KMS-11 (cell line): Measurements from ENCODE around the gene ERCC1.

ENCODE experiments used
- H2AFZ ChIP-seq: fragments of 200-600 bp; sonication (generic); 2 replicates; pipeline ENCODE4 v1.6.1; 2016; ENCODE audit warnings: antibody characterized with exemption, mixed run types, low read depth
- H3K27ac ChIP-seq: fragments of 200-600 bp; sonication (generic); 2 replicates; pipeline ENCODE4 v1.6.1; 2016; ENCODE audit warnings: mild to moderate bottlenecking, mixed run types
- H3K27me3 ChIP-seq: fragments of 200-600 bp; sonication (generic); 2 replicates; pipeline ENCODE4 v1.6.1; 2017; ENCODE audit warnings: mild to moderate bottlenecking, low read depth, mixed run types, moderate library complexity; ENCODE audit not compliant: insufficient read depth
- H3K36me3 ChIP-seq: fragments of 200-600 bp; sonication (generic); 2 replicates; pipeline ENCODE4 v1.6.1; 2017; ENCODE audit warnings: mild to moderate bottlenecking, mixed run types; ENCODE audit not compliant: insufficient read depth
- H3K4me1 ChIP-seq: fragments of 200-600 bp; sonication (generic); 2 replicates; pipeline ENCODE4 v1.6.1; 2016; ENCODE audit warnings: mild to moderate bottlenecking, low read depth, mixed run types; ENCODE audit not compliant: poor library complexity, severe bottlenecking
- H3K4me2 ChIP-seq: fragments of 200-600 bp; sonication (generic); 2 replicates; pipeline ENCODE4 v1.7.0; 2016; ENCODE audit warnings: mild to moderate bottlenecking, mixed run types
- H3K4me3 ChIP-seq: fragments of 200-600 bp; sonication (generic); IDR thresholded peaks from 2 replicates; pipeline ENCODE4 v1.6.1; 2017; ENCODE audit warnings: low read depth, low read length, mixed read lengths; ENCODE audit not compliant: insufficient read depth
- H3K79me2 ChIP-seq: fragments of 200-600 bp; sonication (generic); 2 replicates; pipeline ENCODE4 v1.6.1; 2016; ENCODE audit warnings: low read depth, mixed run types; ENCODE audit not compliant: insufficient read depth
- H3K9ac ChIP-seq: fragments of 200-600 bp; sonication (generic); 2 replicates; pipeline ENCODE4 v1.6.1; 2016; ENCODE audit warnings: mild to moderate bottlenecking, mixed run types
- H4K20me1 ChIP-seq: fragments of 200-600 bp; sonication (generic); 2 replicates; pipeline ENCODE4 v1.6.1; 2016; ENCODE audit warnings: mild to moderate bottlenecking, mixed run types; ENCODE audit not compliant: insufficient read depth
- CTCF ChIP-seq: fragments of 200-600 bp; sonication (generic); conservative IDR thresholded peaks from 2 replicates; pipeline ENCODE4 v1.6.1; 2017; ENCODE audit warnings: low read depth, mild to moderate bottlenecking, antibody characterized with exemption, low read length, moderate library complexity, mixed read lengths

The ERCC1 gene

GRCh38 chr19:45460807-45461347, 37.2 kb upstream of the ERCC1 start:
- H3K27ac ChIP-seq, result no peak overlapping the region
- no peaks in the 10 kb centered on the region for H3K36me3 ChIP-seq
- H4K20me1 ChIP-seq, result no peaks in the 10 kb centered on the region
- H3K4me3 ChIP-seq, result no peak overlapping the region
- no peaks in the 10 kb centered on the region for H3K79me2 ChIP-seq
- H3K9ac ChIP-seq, result no peak overlapping the region
- peaks cover 2% of the 10 kb centered on the region for H3K4me1 ChIP-seq
- peaks cover 8% of the 10 kb centered on the region; the same call in 1 of the 2 replicates for H3K27me3 ChIP-seq
- no peak for TF ChIP-seq CTCF
- H2AFZ ChIP-seq, result no peak overlapping the region
- no peak overlapping the region for H3K4me2 ChIP-seq

DNA sequence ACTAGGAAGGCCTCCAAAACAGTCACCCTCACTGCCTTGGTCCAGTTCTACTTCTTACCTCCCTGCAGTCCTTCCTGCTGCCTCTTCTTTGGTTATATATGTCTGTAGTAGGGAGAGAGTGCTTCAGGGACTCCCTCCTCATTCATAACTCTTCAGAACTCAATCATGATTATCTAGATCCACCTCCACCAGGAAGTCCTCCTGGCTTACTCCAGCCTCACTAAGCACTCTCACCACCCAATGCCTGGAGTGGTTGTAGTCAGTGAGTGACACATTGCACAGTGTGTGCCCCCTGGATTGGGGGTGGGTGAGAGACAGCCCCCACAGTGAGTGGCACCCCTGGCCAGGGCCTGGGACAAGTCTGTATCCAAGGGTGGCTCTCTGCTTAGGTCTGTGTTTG, 34.1 kb upstream of the ERCC1 start:
- H3K27me3 ChIP-seq, result no peaks in the 10 kb centered on the region; the same call in 1 of the 2 replicates
- no peak overlapping the region for H2AFZ ChIP-seq
- no peak overlapping the region for H3K9ac ChIP-seq
- H3K79me2 ChIP-seq, result no peaks in the 10 kb centered on the region
- no peak overlapping the region for H3K4me2 ChIP-seq
- peaks cover 33% of the 10 kb centered on the region for H3K4me1 ChIP-seq
- no peaks in the 10 kb centered on the region for H4K20me1 ChIP-seq
- no peak overlapping the region for H3K27ac ChIP-seq
- TF ChIP-seq CTCF, result no peak
- no peak overlapping the region for H3K4me3 ChIP-seq
- no peaks in the 10 kb centered on the region for H3K36me3 ChIP-seq

DNA sequence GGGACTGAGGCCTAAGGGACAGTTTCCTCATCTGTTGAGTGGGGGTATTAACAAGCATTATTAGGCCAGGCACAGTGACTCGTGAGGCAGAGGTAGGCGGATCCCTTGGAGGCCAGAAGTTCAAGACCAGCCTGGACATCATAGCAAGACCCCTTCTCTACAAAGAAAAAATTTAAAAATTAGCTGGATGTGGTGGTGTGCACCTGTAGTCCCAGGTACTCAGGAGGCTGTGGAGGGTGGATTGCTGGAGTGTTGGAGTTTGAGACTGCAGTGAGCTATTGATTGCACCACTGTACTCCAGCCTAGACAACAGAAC, 32.7 kb upstream of the ERCC1 start:
- H3K27ac ChIP-seq, result no peak overlapping the region
- H3K4me2 ChIP-seq, result no peak overlapping the region
- no peaks in the 10 kb centered on the region for H4K20me1 ChIP-seq
- no peak overlapping the region for H3K9ac ChIP-seq
- peaks cover 42% of the 10 kb centered on the region for H3K4me1 ChIP-seq
- H3K4me3 ChIP-seq, result no peak overlapping the region
- H3K27me3 ChIP-seq, result no peaks in the 10 kb centered on the region
- H3K79me2 ChIP-seq, result no peaks in the 10 kb centered on the region
- no peak overlapping the region for H2AFZ ChIP-seq
- TF ChIP-seq CTCF, result no peak
- H3K36me3 ChIP-seq, result no peaks in the 10 kb centered on the region

DNA sequence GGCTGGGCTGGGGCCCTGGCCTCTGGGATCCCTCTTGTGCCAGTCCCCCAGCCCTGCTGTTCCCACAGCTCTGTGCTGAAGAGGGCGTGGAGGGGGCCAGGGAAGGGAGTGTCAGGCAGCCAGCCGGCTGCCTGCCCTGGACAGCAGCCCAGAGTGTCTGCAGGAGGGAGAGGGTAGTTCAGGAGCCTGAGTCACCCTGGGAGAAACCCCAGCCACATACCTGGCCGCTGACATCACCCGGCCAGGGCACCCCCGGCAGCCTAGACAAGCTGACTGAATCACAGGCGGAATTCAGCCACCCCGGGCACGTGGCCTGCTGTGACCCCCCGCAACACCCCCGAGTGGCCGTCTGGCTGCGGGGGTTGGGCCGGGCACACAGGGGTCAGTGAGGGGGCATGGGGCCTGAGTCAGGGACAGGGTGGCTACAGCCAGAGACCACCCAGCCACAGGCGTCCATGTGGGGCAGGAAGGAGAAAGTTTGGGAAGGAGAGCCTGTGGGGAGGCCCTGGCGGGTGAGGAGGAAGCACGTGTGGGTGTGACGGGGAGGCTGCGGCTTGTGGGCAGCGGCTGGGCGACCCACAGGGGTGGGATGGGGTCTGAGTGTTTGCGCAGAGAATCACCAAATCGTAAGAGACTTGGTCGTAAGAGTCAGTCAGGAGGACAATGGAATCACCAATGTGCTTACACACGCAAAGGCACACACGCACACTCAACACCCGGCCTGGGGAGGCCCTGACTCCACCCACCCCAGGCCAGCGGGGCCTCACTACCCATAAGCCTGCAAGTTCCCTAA, 32.2 kb upstream of the ERCC1 start:
- H3K4me3 ChIP-seq, result no peak overlapping the region
- H2AFZ ChIP-seq, result no peak overlapping the region
- no peak overlapping the region for H3K27ac ChIP-seq

More for the DNA sequence above, 32.2 kb upstream of the ERCC1 start:
- no peaks in the 10 kb centered on the region for H3K27me3 ChIP-seq
- H4K20me1 ChIP-seq, result no peaks in the 10 kb centered on the region
- TF ChIP-seq CTCF, result no peak
- peaks cover 47% of the 10 kb centered on the region for H3K4me1 ChIP-seq
- no peak overlapping the region for H3K9ac ChIP-seq
- no peaks in the 10 kb centered on the region for H3K79me2 ChIP-seq
- no peaks in the 10 kb centered on the region for H3K36me3 ChIP-seq
- H3K4me2 ChIP-seq, result no peak overlapping the region
